MM.1S (cell line): ENCODE data around the gene NUDT12.

ENCODE experiments used
- DNase-seq: peaks from one replicate; pipeline ENCODE4 v3.0.0-alpha.2; 2015
- H2AFZ ChIP-seq: fragments of 300-600 bp; sonication (generic); 2 replicates; pipeline ENCODE4 v1.6.0; 2016; ENCODE audit warnings: antibody characterized with exemption, low read length
- H3F3A ChIP-seq: fragments of 300-600 bp; sonication (generic); 2 replicates; pipeline ENCODE4 v1.6.1; 2016; ENCODE audit warnings: mild to moderate bottlenecking, antibody characterized with exemption, low read length, moderate library complexity, mixed read lengths; ENCODE audit not compliant: insufficient read depth
- H3K27ac ChIP-seq: fragments of 300-600 bp; sonication (generic); 2 replicates; pipeline ENCODE4 v1.5.1; 2016; ENCODE audit warnings: mild to moderate bottlenecking, low read length
- H3K27me3 ChIP-seq: fragments of 300-600 bp; sonication (generic); replicated peaks from 2 replicates; pipeline ENCODE4 v1.6.0; 2016; ENCODE audit warnings: low read length; ENCODE audit not compliant: insufficient read depth
- H3K36me3 ChIP-seq: fragments of 300-600 bp; sonication (generic); replicated peaks from 2 replicates; pipeline ENCODE4 v1.6.1; 2016; ENCODE audit warnings: mild to moderate bottlenecking, low read length, mixed read lengths; ENCODE audit not compliant: insufficient read depth
- H3K4me1 ChIP-seq: fragments of 300-600 bp; sonication (generic); 2 replicates; pipeline ENCODE4 v1.6.1; 2016; ENCODE audit warnings: low read length, mixed read lengths
- H3K4me2 ChIP-seq: fragments of 300-600 bp; sonication (generic); 2 replicates; pipeline ENCODE4 v1.6.0; 2016; ENCODE audit warnings: low read depth, low read length
- H3K4me3 ChIP-seq: fragments of 300-600 bp; sonication (generic); 2 replicates; pipeline ENCODE4 v1.5.1; 2016; ENCODE audit warnings: low read length, mixed read lengths
- H3K79me2 ChIP-seq: fragments of 300-600 bp; sonication (generic); 2 replicates; pipeline ENCODE4 v1.6.1; 2016; ENCODE audit warnings: mixed run types, low read length, mixed read lengths
- H3K9ac ChIP-seq: fragments of 300-600 bp; sonication (generic); 2 replicates; pipeline ENCODE4 v1.6.1; 2016; ENCODE audit warnings: low read length, mixed read lengths
- H3K9me2 ChIP-seq: fragments of 300-600 bp; sonication (generic); replicated peaks from 2 replicates; pipeline ENCODE4 v1.6.1; 2016; ENCODE audit warnings: mild to moderate bottlenecking, low read length, mixed read lengths; ENCODE audit not compliant: insufficient read depth
- H3K9me3 ChIP-seq: fragments of 300-600 bp; sonication (generic); replicated peaks from 2 replicates; pipeline ENCODE4 v1.6.1; 2016; ENCODE audit warnings: mild to moderate bottlenecking, low read length, mixed read lengths; ENCODE audit not compliant: insufficient read depth
- H4K20me1 ChIP-seq: fragments of 300-600 bp; sonication (generic); 2 replicates; pipeline ENCODE4 v1.6.1; 2016; ENCODE audit warnings: mild to moderate bottlenecking, low read length, moderate library complexity, mixed read lengths; ENCODE audit not compliant: insufficient read depth
- EZH2 ChIP-seq: fragments of 300-600 bp; sonication (generic); optimal IDR thresholded peaks from 2 replicates; pipeline ENCODE3; 2017; ENCODE audit warnings: low read depth, mild to moderate bottlenecking, antibody characterized with exemption, low read length, mixed read lengths
- EZH2phosphoT487 ChIP-seq: fragments of 300-600 bp; sonication (generic); IDR thresholded peaks from 2 replicates; pipeline ENCODE4 v1.6.1; 2018; ENCODE audit warnings: antibody characterized with exemption, low read length
- TF ChIP-seq, protein P1 (sequence below): fragments of 300-600 bp; sonication (generic); IDR thresholded peaks from 2 replicates; pipeline ENCODE4 v1.5.1; 2016; ENCODE audit warnings: antibody characterized with exemption, low read length, mixed read lengths

Gene NUDT12

DNA sequence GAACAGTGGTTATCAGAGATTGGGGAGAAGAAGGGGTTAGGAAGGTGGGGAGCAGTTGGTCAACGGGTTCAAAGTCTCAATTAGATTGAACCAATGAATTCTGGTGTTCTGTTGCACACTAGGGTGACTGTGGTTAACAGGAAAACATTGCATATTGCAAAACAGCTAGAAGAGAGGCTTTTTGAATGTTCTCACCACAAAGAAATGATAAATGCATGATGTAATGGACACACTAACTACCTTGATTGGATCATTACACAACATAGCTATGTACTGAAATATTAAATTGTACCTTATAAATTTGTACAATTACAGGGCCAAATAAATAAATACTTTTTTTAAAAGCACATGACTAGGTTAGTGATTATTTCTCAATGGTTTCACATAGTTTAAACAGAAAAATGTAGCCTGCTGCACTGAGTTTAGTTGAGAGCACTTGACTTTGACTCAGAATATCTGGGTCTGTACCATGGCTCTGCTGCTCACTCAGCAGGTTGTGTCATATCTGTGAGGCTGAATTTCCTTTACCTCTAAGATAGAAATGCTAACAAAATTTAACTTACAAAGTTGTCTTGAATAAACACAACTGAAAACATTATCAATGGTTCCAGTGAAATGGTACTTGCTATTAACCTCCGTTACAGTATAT lies 30.4 kb downstream of the NUDT12 start:
- no peaks in the 10 kb centered on the region for H3K36me3 ChIP-seq
- H3K27ac ChIP-seq = no peak overlapping the region
- TF ChIP-seq EZH2phosphoT487 (no peak), EZH2 (no peak)
- TF ChIP-seq, protein P1, sequence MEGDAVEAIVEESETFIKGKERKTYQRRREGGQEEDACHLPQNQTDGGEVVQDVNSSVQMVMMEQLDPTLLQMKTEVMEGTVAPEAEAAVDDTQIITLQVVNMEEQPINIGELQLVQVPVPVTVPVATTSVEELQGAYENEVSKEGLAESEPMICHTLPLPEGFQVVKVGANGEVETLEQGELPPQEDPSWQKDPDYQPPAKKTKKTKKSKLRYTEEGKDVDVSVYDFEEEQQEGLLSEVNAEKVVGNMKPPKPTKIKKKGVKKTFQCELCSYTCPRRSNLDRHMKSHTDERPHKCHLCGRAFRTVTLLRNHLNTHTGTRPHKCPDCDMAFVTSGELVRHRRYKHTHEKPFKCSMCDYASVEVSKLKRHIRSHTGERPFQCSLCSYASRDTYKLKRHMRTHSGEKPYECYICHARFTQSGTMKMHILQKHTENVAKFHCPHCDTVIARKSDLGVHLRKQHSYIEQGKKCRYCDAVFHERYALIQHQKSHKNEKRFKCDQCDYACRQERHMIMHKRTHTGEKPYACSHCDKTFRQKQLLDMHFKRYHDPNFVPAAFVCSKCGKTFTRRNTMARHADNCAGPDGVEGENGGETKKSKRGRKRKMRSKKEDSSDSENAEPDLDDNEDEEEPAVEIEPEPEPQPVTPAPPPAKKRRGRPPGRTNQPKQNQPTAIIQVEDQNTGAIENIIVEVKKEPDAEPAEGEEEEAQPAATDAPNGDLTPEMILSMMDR = no peak
- H2AFZ ChIP-seq = no peak overlapping the region
- no peaks in the 10 kb centered on the region for H3K79me2 ChIP-seq
- no peaks in the 10 kb centered on the region for H3K9me3 ChIP-seq
- no peaks in the 10 kb centered on the region for H4K20me1 ChIP-seq
- no peak overlapping the region for H3K4me3 ChIP-seq
- H3K4me2 ChIP-seq = no peak overlapping the region
- no peak overlapping the region for H3K9ac ChIP-seq
- no peaks in the 10 kb centered on the region for H3F3A ChIP-seq
- no peaks in the 10 kb centered on the region for H3K27me3 ChIP-seq
- no peaks in the 10 kb centered on the region for H3K9me2 ChIP-seq
- H3K4me1 ChIP-seq = no peaks in the 10 kb centered on the region
- DNase-seq = no peak

DNA sequence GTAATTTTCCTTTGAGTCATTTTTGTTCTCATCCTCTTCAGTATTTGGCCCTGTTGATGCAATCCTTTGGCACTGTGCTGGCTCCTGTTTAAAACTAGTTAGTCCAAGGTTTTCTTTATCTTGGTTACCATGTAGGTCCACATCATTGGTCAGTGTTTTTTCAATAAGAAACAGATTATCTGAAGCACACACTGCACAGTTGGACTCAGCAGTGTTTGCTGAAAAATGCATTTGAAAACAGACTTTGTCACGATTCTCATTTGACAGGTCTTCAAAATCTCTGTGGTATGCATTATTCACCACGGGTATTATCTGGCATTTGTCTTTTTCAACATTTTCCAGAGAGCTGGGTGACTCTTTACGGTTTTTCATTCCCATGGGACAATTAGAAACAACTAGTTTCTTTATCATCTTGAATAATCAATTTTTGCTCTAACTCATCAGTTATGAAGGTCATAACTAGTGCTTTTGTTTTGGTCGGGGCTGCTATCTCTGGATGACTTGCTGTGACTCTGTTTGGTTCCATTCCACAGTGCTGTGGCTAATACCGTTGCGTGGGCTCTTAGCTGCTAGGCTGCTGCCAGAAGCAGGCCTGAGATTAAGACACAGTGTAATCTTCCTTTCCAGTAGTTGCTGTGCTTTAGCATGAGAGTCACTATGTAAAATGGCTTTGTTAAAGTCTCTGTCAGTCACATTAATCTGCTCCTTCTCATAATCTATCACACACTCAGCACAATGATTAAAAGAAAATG lies 36.2 kb downstream of the NUDT12 start:
- Histone ChIP-seq H3F3A (no peaks in the 10 kb centered on the region), H3K36me3 (no peaks in the 10 kb centered on the region), H3K79me2 (no peaks in the 10 kb centered on the region), H3K4me2 (no peak overlapping the region), H3K9me3 (no peaks in the 10 kb centered on the region), H2AFZ (no peak overlapping the region), H3K27ac (no peak overlapping the region), H3K27me3 (no peaks in the 10 kb centered on the region), H3K9me2 (no peaks in the 10 kb centered on the region), H3K4me1 (no peaks in the 10 kb centered on the region), H3K9ac (no peak overlapping the region), H4K20me1 (no peaks in the 10 kb centered on the region), H3K4me3 (no peak overlapping the region)
- DNase-seq = no peak
- TF ChIP-seq EZH2phosphoT487 (no peak), EZH2 (no peak)
- TF ChIP-seq, protein P1 = no peak

DNA sequence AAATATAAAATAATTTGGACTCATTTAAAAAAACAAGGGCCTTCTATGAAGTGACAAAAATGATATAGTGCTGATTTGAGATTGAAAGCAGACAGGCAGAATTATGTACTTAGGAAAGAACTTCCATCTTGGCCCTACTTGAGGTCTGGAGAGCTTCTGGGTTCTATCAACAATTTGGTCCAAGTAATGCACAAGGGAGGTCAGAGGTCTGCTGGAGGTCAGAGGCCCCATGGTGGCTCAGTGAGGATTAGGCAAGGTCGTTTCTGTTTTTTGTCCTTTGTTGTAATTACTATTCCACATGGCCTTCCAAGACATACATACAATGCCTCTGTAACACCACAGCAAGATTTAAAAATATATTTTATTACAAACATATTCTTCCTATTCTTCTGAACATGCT lies 37.2 kb downstream of the NUDT12 start:
- H3K79me2 ChIP-seq = no peaks in the 10 kb centered on the region
- no peaks in the 10 kb centered on the region for H3K9me2 ChIP-seq
- H3K9me3 ChIP-seq = no peaks in the 10 kb centered on the region
- TF ChIP-seq EZH2phosphoT487 (no peak), EZH2 (no peak)
- TF ChIP-seq, protein P1 = no peak
- H3K9ac ChIP-seq = no peak overlapping the region
- no peak overlapping the region for H3K4me3 ChIP-seq
- no peak overlapping the region for H3K27ac ChIP-seq
- DNase-seq = no peak
- H2AFZ ChIP-seq = no peak overlapping the region
- no peaks in the 10 kb centered on the region for H3K27me3 ChIP-seq
- H3K4me1 ChIP-seq = no peaks in the 10 kb centered on the region
- no peaks in the 10 kb centered on the region for H4K20me1 ChIP-seq
- no peak overlapping the region for H3K4me2 ChIP-seq
- no peaks in the 10 kb centered on the region for H3K36me3 ChIP-seq
- no peaks in the 10 kb centered on the region for H3F3A ChIP-seq
